GM10248 (cell line): ENCODE results near the gene DNAJC28.
"Not testable (repeated sequence)": the region's sequence is repeated elsewhere in the genome, so short reads cannot be mapped to it uniquely, and the experiment has no call there.

Experiments
- CTCF ChIA-PET: fragments of 300-600 bp; sonication (Branson Sonifier 250); formaldehyde crosslinking; extraction: SDS; loops from one replicate; lab custom pipeline; 2021; ENCODE audit warnings: antibody characterized with exemption; lab: Yijun Ruan, JAX
- POLR2A ChIA-PET: fragments of 350-650 bp; sonication (Branson Sonifier 250); formaldehyde crosslinking; extraction: SDS; loops from one replicate; lab custom pipeline; 2020; ENCODE audit warnings: antibody characterized with exemption; lab: Yijun Ruan, JAX
- DNase-seq: peaks from one replicate; pipeline ENCODE4 v3.0.0; 2012; ENCODE audit errors: extremely low spot score
- CTCF ChIP-seq: IDR thresholded peaks from 2 replicates; pipeline ENCODE4 v1.5.1; 2012; ENCODE audit warnings: mild to moderate bottlenecking, low read depth; ENCODE audit errors: extremely low read depth, missing control alignments, control extremely low read depth

DNAJC28 gene

GRCh38 chr21:33479679-33480480 is 11.6 kb downstream of the DNAJC28 start, which contains the start of gene TMEM50B:
Gene TMEM50B, minus strand, starts transcription at chr21:33479974. Its CDS starts 11,089 bp downstream, at chr21:33468885.
- peak; percentile 25 for TF ChIP-seq CTCF
- ChIA-PET POLR2A (interaction anchor here (0.6 to 1.5 kb wide), 10 partner anchors 11 to 768 kb away, joined by 3 to 21 read pairs (median 4); partner anchors contain the start of genes DNAJC28, DONSON and IFNAR1), CTCF (interaction anchor here (1.0 to 2.6 kb wide), 13 partner anchors 10 to 282 kb away, joined by 3 to 30 read pairs (median 4); partner anchors contain the start of gene DNAJC28)
- peak; percentile 98 for DNase-seq

GRCh38 chr21:33478935-33479678 is 12.4 kb downstream of the DNAJC28 start:
- CTCF ChIA-PET = interaction anchor here (1.2 to 2.6 kb wide), 8 partner anchors 11 to 135 kb away, joined by 4 to 30 read pairs (median 6); partner anchors contain the start of gene DNAJC28
- POLR2A ChIA-PET = interaction anchor here (0.6 to 1.5 kb wide), 5 partner anchors 11 to 154 kb away, joined by 3 to 21 read pairs (median 4); partner anchors contain the start of genes DNAJC28, DONSON and IFNAR1
- DNase-seq = peak; percentile 65
- TF ChIP-seq CTCF = no peak

- no peak for TF ChIP-seq CTCF
- POLR2A ChIA-PET = no interaction called here
- no peak for DNase-seq
- CTCF ChIA-PET = no interaction called here
Observed at GRCh38 chr21:33478182-33478581, 13.3 kb downstream of the DNAJC28 start.

- DNase-seq = no peak
- TF ChIP-seq CTCF = no peak
- ChIA-PET POLR2A (no interaction called here), CTCF (interaction anchor here (0.9 kb wide), 1 partner anchor 116 kb away, joined by 3 read pairs; no protein-coding TSS in a partner anchor)
Observed at GRCh38 chr21:33477066-33477465, 14.4 kb downstream of the DNAJC28 start.

- DNase-seq = no peak
- CTCF ChIA-PET = no interaction called here
- POLR2A ChIA-PET = interaction anchor here (0.7 kb wide), 1 partner anchor 60 kb away, joined by 10 read pairs; no protein-coding TSS in a partner anchor
- TF ChIP-seq CTCF = no peak
Observed at GRCh38 chr21:33473344-33473743, 18.2 kb downstream of the DNAJC28 start.

GRCh38 chr21:33470701-33471100 is 20.8 kb downstream of the DNAJC28 start:
- ChIA-PET CTCF (no interaction called here), POLR2A (no interaction called here)
- no peak for DNase-seq
- no peak for TF ChIP-seq CTCF

GRCh38 chr21:33469183-33469582 is 22.3 kb downstream of the DNAJC28 start:
- POLR2A ChIA-PET, DNase-seq: not testable (repeated sequence)
- CTCF ChIA-PET = interaction anchor here (0.8 to 1.3 kb wide), 2 partner anchors 11 to 24 kb away, joined by 3 to 5 read pairs; no protein-coding TSS in a partner anchor
